H1 (cell line): ENCODE measurements around the gene FRMD4B. TPM values are rescaled to one million over a fixed set of nuclear protein-coding genes. Genes with fewer than 3 reads are reported as not detected.

Experiments used
- ATF2 ChIP-seq: IDR thresholded peaks from 2 replicates; pipeline ENCODE4 v1.6.1; 2012; ENCODE audit warnings: low read length, inconsistent platforms
- CHD1 ChIP-seq: IDR thresholded peaks from 2 replicates; pipeline ENCODE4 v1.6.1; 2012; ENCODE audit warnings: low read depth, low read length, improper control_type of control experiment
- CTCF ChIP-seq, 3 experiments: IDR thresholded peaks; 1 replicate in 2 of 3; 2 replicates in 1 of 3; pipeline versions ENCODE4 v1.5.1 to v1.6.1; 2011; ENCODE audit warnings: low read length in 3 of 3, mild to moderate bottlenecking in 3 of 3, inconsistent platforms in 2 of 3, low read depth in 1 of 3, moderate library complexity in 1 of 3; ENCODE audit not compliant: insufficient read depth in 1 of 3; ENCODE audit errors: control extremely low read depth in 1 of 3
- EGR1 ChIP-seq: IDR thresholded peaks from 2 replicates; pipeline ENCODE4 v1.6.1; 2011; ENCODE audit warnings: low read depth, low read length, borderline replicate concordance
- EP300 ChIP-seq, 2 experiments: IDR thresholded peaks; 1 replicate in 1 of 2; 2 replicates in 1 of 2; pipeline ENCODE4 v1.6.1; 2011 to 2012; ENCODE audit warnings: low read depth in 2 of 2, low read length in 2 of 2, mild to moderate bottlenecking in 2 of 2, borderline replicate concordance in 1 of 2, inconsistent platforms in 1 of 2, moderate library complexity in 1 of 2
- GTF2F1 ChIP-seq: IDR thresholded peaks from 2 replicates; pipeline ENCODE4 v1.6.1; 2012; ENCODE audit warnings: low read depth, low read length, improper control_type of control experiment, borderline replicate concordance
- KDM5A ChIP-seq: fragments of 200-600 bp; IDR thresholded peaks from 2 replicates; pipeline ENCODE4 v1.7.1; 2012; ENCODE audit warnings: mild to moderate bottlenecking, low read length, inconsistent platforms, mixed read lengths
- RAD21 ChIP-seq, 2 experiments: IDR thresholded peaks in 1 of 2; conservative IDR thresholded peaks in 1 of 2; 2 replicates each; pipeline ENCODE4 v1.6.1; 2011; ENCODE audit warnings: low read depth in 2 of 2, low read length in 2 of 2, improper control_type of control experiment in 1 of 2, inconsistent platforms in 1 of 2, mild to moderate bottlenecking in 1 of 2, moderate library complexity in 1 of 2
- SIX5 ChIP-seq: IDR thresholded peaks from 2 replicates; pipeline ENCODE4 v1.6.1; 2011; ENCODE audit warnings: mild to moderate bottlenecking, low read depth, low read length
- SUZ12 ChIP-seq: fragments of 200-600 bp; sonication (generic); IDR thresholded peaks from 2 replicates; pipeline ENCODE4 v1.6.1; 2012; ENCODE audit warnings: mild to moderate bottlenecking, inconsistent platforms, low read length, moderate library complexity, mixed read lengths
- TEAD4 ChIP-seq: IDR thresholded peaks from 2 replicates; pipeline ENCODE4 v1.6.1; 2012; ENCODE audit warnings: low read depth, low read length, inconsistent platforms, mixed read lengths
- polyA plus RNA-seq, 7 experiments: library from polyadenylated mRNA; depleted of rRNA in 3 of 7; stranded (reverse) in 5 of 7; unstranded in 2 of 7; fragments of >200 nt in 5 of 7; fragments of 200-250 nt in 2 of 7; gene quantifications; 1 replicate in 5 of 7; 2 replicates in 1 of 7; 4 replicates in 1 of 7; pipeline versions ENCODE4 v1.2.1 to v1.2.3, GENCODE V29; 2011 to 2013; ENCODE audit warnings: missing spikeins in 2 of 7, mixed read lengths in 2 of 7
- total RNA-seq: library from RNA; stranded (reverse); fragmentation: NEBNext Ultra II Directional; extraction: Animal tissue kit (Norgen Biotek cat#: 25700); gene quantifications from 2 replicates; pipeline ENCODE4 v1.2.1, GENCODE V29; 2021
- TF ChIP-seq, protein P1 (sequence below): IDR thresholded peaks from 2 replicates; pipeline ENCODE4 v1.6.1; 2012; ENCODE audit warnings: inconsistent platforms

FRMD4B gene
- total and polyA plus RNA-seq, 2 of the 8 experiments (the other 6 are each of a cell fraction or from before 2014, with no cell fraction given) = 2.7 to 7.2 TPM

- TF ChIP-seq EP300 (IDR thresholded peaks at IDR 0.05; ENCODE audit: borderline replicate concordance in 1 of 2, low read depth in 2 of 2, low read length in 2 of 2) (peak in 1 of 2 experiments; percentile 99; a peak in 2 of 3 replicates), CTCF (IDR thresholded peaks at IDR 0.05; ENCODE audit: control extremely low read depth in 1 of 3, insufficient read depth in 1 of 3, low read depth in 1 of 3, low read length in 3 of 3) (no peak), GTF2F1 (no peak), EGR1 (no peak), SUZ12 (no peak), ATF2 (no peak), RAD21 (IDR thresholded peaks at IDR 0.05 in 1 of 2, conservative IDR thresholded peaks at IDR 0.05 in 1 of 2; ENCODE audit: low read depth in 2 of 2, low read length in 2 of 2) (0 out of 4 replicates have a peak, but pooled peaks of 1 of the 2 experiments have one; percentile 3), CHD1 (peak; percentile 91), SIX5 (peak; percentile 30; the same call in 1 of the 2 replicates), TEAD4 (0 out of 2 replicates have a peak, but pooled peaks have one; percentile 32), KDM5A (no peak)
- TF ChIP-seq, protein P1, sequence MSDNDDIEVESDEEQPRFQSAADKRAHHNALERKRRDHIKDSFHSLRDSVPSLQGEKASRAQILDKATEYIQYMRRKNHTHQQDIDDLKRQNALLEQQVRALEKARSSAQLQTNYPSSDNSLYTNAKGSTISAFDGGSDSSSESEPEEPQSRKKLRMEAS = peak; percentile 29; the same call in 1 of the 2 replicates
Observed at GRCh38 chr3:69250014-69250413, 135.9 kb downstream of the FRMD4B start (continued).
